HG02943 (cell line): ENCODE results near the gene SLC39A8.
"Not testable (repeated sequence)": the region's sequence is repeated elsewhere in the genome, so short reads cannot be mapped to it uniquely, and the experiment has no call there.

ENCODE experiments used
- ATAC-seq: cut with Tn5 transposase; IDR thresholded peaks from one replicate; pipeline ENCODE4 v1.9.1; 2021; ENCODE audit warnings: mild to moderate bottlenecking, low read depth, moderate library complexity; ENCODE audit not compliant: unreplicated experiment

The SLC39A8 gene

DNA sequence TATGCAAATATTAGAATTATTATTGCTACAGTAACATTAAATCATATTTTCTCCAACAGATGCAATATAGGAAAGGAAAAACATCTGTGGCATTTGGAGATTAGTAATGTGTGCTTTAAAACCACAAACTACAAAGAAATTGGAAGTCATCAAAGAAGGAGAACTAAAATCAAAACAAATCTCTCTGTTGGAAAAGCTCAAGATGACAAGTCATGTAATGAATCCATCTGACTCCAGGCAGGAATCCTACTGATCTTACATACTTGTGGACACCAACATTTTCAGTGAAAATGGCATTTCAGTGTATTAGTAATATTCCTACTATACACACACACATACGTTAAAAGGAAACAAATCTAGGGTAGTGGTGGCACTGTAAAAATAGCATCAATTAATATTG lies 98.2 kb downstream of the SLC39A8 start:
- no peak for ATAC-seq

GRCh38 chr4:102246416-102246815 lies 98.9 kb downstream of the SLC39A8 start:
- no peak for ATAC-seq

- ATAC-seq, result no peak
These were observed 100.3 kb downstream of the SLC39A8 start for GRCh38 chr4:102244878-102245535.

DNA sequence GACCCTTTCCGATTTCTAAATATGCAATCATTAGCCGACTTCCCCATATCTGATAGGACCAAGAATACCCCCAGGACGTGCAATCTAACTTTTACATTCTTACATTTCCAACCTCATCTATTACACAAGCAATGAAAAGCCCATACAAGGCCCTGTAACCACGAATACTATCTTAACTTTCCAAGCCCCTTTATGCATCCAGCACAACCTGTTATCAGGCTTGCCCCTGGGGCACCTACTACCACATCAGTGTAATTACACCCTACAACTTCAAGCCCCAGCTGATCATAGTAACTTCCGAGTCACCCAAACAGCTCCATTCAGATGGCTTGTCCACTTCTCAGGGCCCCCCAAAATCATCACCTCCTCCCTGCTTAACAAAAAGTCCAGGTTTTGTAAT lies 102.0 kb downstream of the SLC39A8 start:
- not testable (repeated sequence) for ATAC-seq

GRCh38 chr4:102234243-102234838 lies 110.9 kb downstream of the SLC39A8 start:
- no peak for ATAC-seq

DNA sequence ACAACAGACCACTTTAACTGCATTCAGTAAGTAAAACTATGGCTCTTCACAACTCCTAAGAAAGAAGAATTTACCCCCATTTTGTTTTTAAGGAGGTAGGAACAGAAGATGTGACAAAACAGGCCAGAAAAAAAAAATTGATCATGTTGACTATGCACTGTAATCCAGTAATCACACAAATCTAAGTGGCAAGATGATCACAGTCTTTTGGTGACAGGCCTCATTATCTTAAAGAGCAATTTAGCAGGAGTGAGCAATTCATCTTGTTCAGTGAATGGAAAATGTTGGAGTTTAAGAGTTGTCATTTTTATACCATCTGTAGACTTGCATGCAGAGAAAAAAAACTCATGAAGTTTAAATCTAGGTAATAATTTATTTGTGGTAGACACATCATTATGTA lies 115.1 kb downstream of the SLC39A8 start:
- no peak for ATAC-seq

- no peak for ATAC-seq
These were observed 117.9 kb downstream of the SLC39A8 start for GRCh38 chr4:102227388-102227787.

GRCh38 chr4:102223461-102223860 lies 121.8 kb downstream of the SLC39A8 start:
- ATAC-seq, result no peak

DNA sequence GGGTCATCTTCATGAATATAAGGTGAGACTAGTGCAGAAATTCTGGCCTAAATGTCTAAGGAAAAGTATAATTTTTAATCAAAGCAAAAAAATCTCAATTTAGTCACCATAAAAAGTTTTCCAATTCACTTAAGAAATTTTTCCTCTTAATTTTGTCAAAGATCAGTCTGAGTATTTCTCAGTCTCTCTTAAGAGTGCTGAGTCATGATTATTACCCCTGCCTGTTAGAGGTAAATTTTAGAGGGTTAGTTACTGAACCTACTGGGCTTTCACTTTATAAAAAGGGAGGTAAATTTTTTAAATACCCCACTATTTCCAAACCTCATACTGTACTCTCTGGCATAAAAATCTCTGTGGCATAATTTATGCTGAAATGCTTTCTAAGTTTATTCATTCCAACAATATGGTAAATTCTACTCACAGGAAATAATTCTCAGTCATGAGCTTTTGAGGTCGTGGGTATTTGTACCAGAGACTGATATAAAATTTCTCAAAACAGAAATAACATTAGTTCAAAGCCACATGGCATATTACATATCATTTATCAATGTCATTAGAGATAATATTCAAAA lies 122.4 kb downstream of the SLC39A8 start:
- ATAC-seq, result no peak

- ATAC-seq, result no peak
These were observed 126.2 kb downstream of the SLC39A8 start for GRCh38 chr4:102219129-102219528.

- ATAC-seq, result no peak
These were observed 126.6 kb downstream of the SLC39A8 start for GRCh38 chr4:102218656-102219055.

- no peak for ATAC-seq
These were observed 127.4 kb downstream of the SLC39A8 start for GRCh38 chr4:102217775-102218355.

GRCh38 chr4:102217345-102217744 lies 127.9 kb downstream of the SLC39A8 start:
- no peak for ATAC-seq

DNA sequence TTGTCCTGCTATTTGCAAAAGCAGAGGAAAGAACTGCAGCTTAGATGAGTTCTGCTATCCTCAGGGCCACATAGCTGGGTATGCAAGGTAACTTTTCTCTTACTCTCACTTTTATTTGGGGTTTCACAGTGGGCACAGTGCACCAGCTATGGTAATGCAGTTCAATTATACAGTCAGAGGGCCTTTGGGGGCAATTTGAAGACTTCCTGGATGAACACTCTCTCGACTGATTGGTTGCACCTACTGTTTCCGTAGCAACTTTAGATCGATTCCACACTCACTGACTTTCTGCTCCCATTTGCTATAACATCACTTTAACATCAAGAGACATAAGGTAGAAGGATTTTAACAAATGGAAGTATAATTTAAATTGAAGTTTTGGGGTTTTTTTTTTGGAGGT lies 128.6 kb downstream of the SLC39A8 start:
- no peak for ATAC-seq

GRCh38 chr4:102213031-102213430 lies 132.3 kb downstream of the SLC39A8 start:
- no peak for ATAC-seq
